ENCODE data around the gene NFIA. TPM values are rescaled to one million over a fixed set of nuclear protein-coding genes. Genes with fewer than 3 reads are reported as not detected.

NFIA gene
- total and polyA plus RNA-seq, 2 donors (not counting 1 experiment from before 2014, with no cell fraction given): 0.28 to 0.54 TPM

DNA sequence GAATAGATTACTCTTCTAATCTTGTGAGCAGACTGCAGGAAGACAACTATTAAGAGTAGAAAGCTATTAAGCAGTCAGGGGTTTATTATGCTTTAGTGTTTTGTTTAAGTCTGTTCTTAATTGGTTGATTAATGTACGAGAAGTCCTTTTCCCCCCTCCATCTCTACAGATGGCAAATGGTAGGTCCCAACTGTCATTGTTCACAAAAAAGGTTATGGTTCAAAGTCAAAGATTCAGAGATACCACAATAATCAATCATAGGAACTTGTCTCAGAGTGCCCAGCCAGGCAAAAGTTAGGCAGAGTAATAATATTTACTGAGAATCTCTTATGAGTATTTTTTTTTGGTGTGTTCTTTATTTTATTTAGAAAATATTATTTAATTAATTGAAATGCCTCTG is 26.8 kb downstream of the NFIA start:
- ChIA-PET CTCF (no interaction called here), POLR2A (no interaction called here)
- no peaks in the 10 kb centered on the region for H3K9me3 Mint-ChIP-seq (ENCODE audit: insufficient read depth)
- Histone ChIP-seq H3K9me3 (ENCODE audit: control extremely low read depth in 1 of 3, control insufficient read depth in 2 of 3, insufficient read depth in 1 of 3, low read length in 2 of 3) (peaks cover 0 to 2% (median 0%) of the 10 kb centered on the region in 3 donors), H3K9ac (ENCODE audit: low read length) (no peak overlapping the region), H3K27me3 (replicated peaks in 1 of 4; ENCODE audit: control extremely low read depth in 1 of 4, control insufficient read depth in 3 of 4, insufficient read depth in 4 of 4, low read length in 3 of 4) (no peaks in the 10 kb centered on the region), H4K20me1 (ENCODE audit: control insufficient read depth, insufficient read depth, low read length, poor library complexity, severe bottlenecking) (no peaks in the 10 kb centered on the region), H2AFZ (ENCODE audit: insufficient read depth, low read depth, low read length, poor library complexity, severe bottlenecking) (no peak overlapping the region), H3K4me1 (ENCODE audit: control insufficient read depth in 2 of 2, insufficient read depth in 2 of 2, low read length in 2 of 2) (no peaks in the 10 kb centered on the region), H3K36me3 (replicated peaks in 1 of 2; ENCODE audit: control extremely low read depth in 1 of 2, control insufficient read depth in 1 of 2, extremely low read depth in 1 of 2, insufficient read depth in 2 of 2, low read length in 1 of 2) (no peaks in the 10 kb centered on the region), H3K4me2 (replicated peaks; ENCODE audit: low read depth, low read length, poor library complexity, severe bottlenecking) (no peak overlapping the region), H3K27ac (ENCODE audit: low read length in 2 of 2) (no peak overlapping the region), H3K79me2 (ENCODE audit: control insufficient read depth, insufficient read depth, low read length) (no peaks in the 10 kb centered on the region), H3K4me3 (ENCODE audit: control extremely low read depth in 1 of 5, extremely low read depth in 1 of 5, insufficient read depth in 1 of 5, low read depth in 2 of 5, low read length in 4 of 5) (no peak overlapping the region)
- no peak for DNase-seq
- no CpG with 5 or more reads among the region's 1 CpG for WGBS (ENCODE audit: insufficient coverage)
- H3K4me1 Mint-ChIP-seq: no peaks in the 10 kb centered on the region
- no peak for TF ChIP-seq EZH2 (IDR thresholded peaks at IDR 0.05; ENCODE audit: borderline replicate concordance, insufficient read depth, low read depth, low read length, poor library complexity, severe bottlenecking)
- TF ChIP-seq, protein P1, sequence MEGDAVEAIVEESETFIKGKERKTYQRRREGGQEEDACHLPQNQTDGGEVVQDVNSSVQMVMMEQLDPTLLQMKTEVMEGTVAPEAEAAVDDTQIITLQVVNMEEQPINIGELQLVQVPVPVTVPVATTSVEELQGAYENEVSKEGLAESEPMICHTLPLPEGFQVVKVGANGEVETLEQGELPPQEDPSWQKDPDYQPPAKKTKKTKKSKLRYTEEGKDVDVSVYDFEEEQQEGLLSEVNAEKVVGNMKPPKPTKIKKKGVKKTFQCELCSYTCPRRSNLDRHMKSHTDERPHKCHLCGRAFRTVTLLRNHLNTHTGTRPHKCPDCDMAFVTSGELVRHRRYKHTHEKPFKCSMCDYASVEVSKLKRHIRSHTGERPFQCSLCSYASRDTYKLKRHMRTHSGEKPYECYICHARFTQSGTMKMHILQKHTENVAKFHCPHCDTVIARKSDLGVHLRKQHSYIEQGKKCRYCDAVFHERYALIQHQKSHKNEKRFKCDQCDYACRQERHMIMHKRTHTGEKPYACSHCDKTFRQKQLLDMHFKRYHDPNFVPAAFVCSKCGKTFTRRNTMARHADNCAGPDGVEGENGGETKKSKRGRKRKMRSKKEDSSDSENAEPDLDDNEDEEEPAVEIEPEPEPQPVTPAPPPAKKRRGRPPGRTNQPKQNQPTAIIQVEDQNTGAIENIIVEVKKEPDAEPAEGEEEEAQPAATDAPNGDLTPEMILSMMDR (IDR thresholded peaks at IDR 0.05): no peak
- no peak overlapping the region for H3K27ac Mint-ChIP-seq
- ATAC-seq (ENCODE audit: low read depth): no peak
- H3K27me3 Mint-ChIP-seq: peaks cover 8% of the 10 kb centered on the region
- intact Hi-C loops (cut with micrococcal nuclease): loop anchor here (10.0 kb wide), 1 partner anchor 54 kb away; no protein-coding TSS in a partner anchor
- H3K4me3 Mint-ChIP-seq: no peak overlapping the region

DNA sequence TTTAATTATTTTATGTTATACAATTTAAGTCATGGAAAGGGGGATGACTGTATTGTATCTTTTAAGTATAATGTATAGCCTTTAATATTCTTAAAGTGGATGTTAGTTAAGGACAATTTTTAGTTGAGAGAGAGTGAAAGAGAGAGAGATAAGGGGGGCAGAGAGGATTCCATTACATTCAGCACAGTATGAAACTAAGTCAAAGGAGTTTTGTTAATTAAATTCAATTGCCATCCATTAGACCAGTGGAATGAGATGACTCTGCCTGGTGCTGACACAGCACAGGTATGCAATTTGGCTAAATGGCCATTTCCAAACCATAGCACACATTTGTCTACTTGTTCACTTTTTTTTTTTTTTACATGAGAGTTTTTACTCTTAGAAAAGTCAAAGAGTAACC is 27.5 kb downstream of the NFIA start:
- no peak for ATAC-seq (ENCODE audit: low read depth)
- no peak overlapping the region for H3K4me3 ChIP-seq (ENCODE audit: control extremely low read depth in 1 of 5, extremely low read depth in 1 of 5, insufficient read depth in 1 of 5, low read depth in 2 of 5, low read length in 4 of 5)
- no peaks in the 10 kb centered on the region for H3K36me3 ChIP-seq (replicated peaks in 1 of 2; ENCODE audit: control extremely low read depth in 1 of 2, control insufficient read depth in 1 of 2, extremely low read depth in 1 of 2, insufficient read depth in 2 of 2, low read length in 1 of 2)
- POLR2A ChIA-PET: no interaction called here
- Mint-ChIP-seq H3K9me3 (ENCODE audit: insufficient read depth) (no peaks in the 10 kb centered on the region), H3K4me1 (no peaks in the 10 kb centered on the region), H3K27ac (no peak overlapping the region), H3K27me3 (peaks cover 8% of the 10 kb centered on the region), H3K4me3 (no peak overlapping the region)
- no peaks in the 10 kb centered on the region for H4K20me1 ChIP-seq (ENCODE audit: control insufficient read depth, insufficient read depth, low read length, poor library complexity, severe bottlenecking)
- H3K9ac ChIP-seq (ENCODE audit: low read length): no peak overlapping the region
- H3K9me3 ChIP-seq (ENCODE audit: control extremely low read depth in 1 of 3, control insufficient read depth in 2 of 3, insufficient read depth in 1 of 3, low read length in 2 of 3): peaks cover 0 to 2% (median 0%) of the 10 kb centered on the region in 3 donors
- no peaks in the 10 kb centered on the region for H3K4me1 ChIP-seq (ENCODE audit: control insufficient read depth in 2 of 2, insufficient read depth in 2 of 2, low read length in 2 of 2)
- no peaks in the 10 kb centered on the region for H3K27me3 ChIP-seq (replicated peaks in 1 of 4; ENCODE audit: control extremely low read depth in 1 of 4, control insufficient read depth in 3 of 4, insufficient read depth in 4 of 4, low read length in 3 of 4)
- CTCF ChIA-PET: no interaction called here
- no peak overlapping the region for H2AFZ ChIP-seq (ENCODE audit: insufficient read depth, low read depth, low read length, poor library complexity, severe bottlenecking)
- no peaks in the 10 kb centered on the region for H3K79me2 ChIP-seq (ENCODE audit: control insufficient read depth, insufficient read depth, low read length)
- intact Hi-C loops (cut with micrococcal nuclease): loop anchor here (10.0 kb wide), 1 partner anchor 55 kb away; no protein-coding TSS in a partner anchor
- no peak overlapping the region for H3K27ac ChIP-seq (ENCODE audit: low read length in 2 of 2)
- DNase-seq: no peak
- TF ChIP-seq, protein P1 (IDR thresholded peaks at IDR 0.05): no peak
- TF ChIP-seq EZH2 (IDR thresholded peaks at IDR 0.05; ENCODE audit: borderline replicate concordance, insufficient read depth, low read depth, low read length, poor library complexity, severe bottlenecking): no peak
- H3K4me2 ChIP-seq (replicated peaks; ENCODE audit: low read depth, low read length, poor library complexity, severe bottlenecking): no peak overlapping the region

Data from B cell (primary cell).